PC-3 (cell line): Measurements from ENCODE around the gene KDF1. TPM values are rescaled to one million over a fixed set of nuclear protein-coding genes. Genes with fewer than 3 reads are reported as not detected.

Source experiments
- ATAC-seq: fragments of 200-7000 bp; cut with Tn5 transposase; 2 replicates; pipeline ENCODE4 v1.9.1; 2020; ENCODE audit warnings: mild to moderate bottlenecking, moderate library complexity
- BruUV-seq: library from RNA; stranded (reverse); fragments of 400-500 nt; replicated peaks from 2 replicates; lab custom pipeline; 2021; lab: Mats Ljungman, UMichigan
- CTCF ChIA-PET: fragments of 300-600 bp; sonication (Branson Sonifier 250); formaldehyde crosslinking; loops from one replicate; lab custom pipeline; 2022; ENCODE audit warnings: antibody characterized with exemption; lab: Charles Lee
- POLR2A ChIA-PET: fragments of 300-600 bp; sonication (Branson Sonifier 250); formaldehyde crosslinking; loops from one replicate; lab custom pipeline; 2022; ENCODE audit warnings: antibody characterized with exemption; ENCODE audit not compliant: unreplicated experiment; lab: Charles Lee
- DNase-seq: peaks from one replicate; pipeline ENCODE4 v3.0.0-alpha.2; 2015
- H2AFZ ChIP-seq: fragments of 300-600 bp; sonication (generic); 2 replicates; pipeline ENCODE4 v1.6.0; 2016; ENCODE audit warnings: antibody characterized with exemption, low read length
- H3F3A ChIP-seq: fragments of 300-600 bp; sonication (generic); one replicate; pipeline ENCODE4 v1.6.0; 2017; ENCODE audit warnings: antibody characterized with exemption, low read length, control low read depth, mild to moderate bottlenecking; ENCODE audit not compliant: unreplicated experiment
- H3K27ac ChIP-seq: fragments of 300-600 bp; sonication (generic); 2 replicates; pipeline ENCODE4 v1.5.1; 2016; ENCODE audit warnings: mild to moderate bottlenecking, low read length
- H3K27me3 ChIP-seq: fragments of 300-600 bp; sonication (generic); 2 replicates; pipeline ENCODE4 v1.6.1; 2016; ENCODE audit warnings: low read length, mixed read lengths
- H3K36me3 ChIP-seq: fragments of 300-600 bp; sonication (generic); 2 replicates; pipeline ENCODE4 v1.6.1; 2016; ENCODE audit warnings: low read depth, mixed run types, low read length, mixed read lengths
- H3K4me1 ChIP-seq: fragments of 300-600 bp; sonication (generic); 2 replicates; pipeline ENCODE4 v1.5.1; 2016; ENCODE audit warnings: low read length; ENCODE audit not compliant: insufficient read depth
- H3K4me2 ChIP-seq: fragments of 300-600 bp; sonication (generic); 2 replicates; pipeline ENCODE4 v1.6.0; 2016; ENCODE audit warnings: low read length
- H3K4me3 ChIP-seq: fragments of 300-600 bp; sonication (generic); 2 replicates; pipeline ENCODE4 v1.5.1; 2016; ENCODE audit warnings: mild to moderate bottlenecking, low read length, mixed read lengths
- H3K79me2 ChIP-seq: fragments of 300-600 bp; sonication (generic); 2 replicates; pipeline ENCODE4 v1.6.1; 2017; ENCODE audit warnings: low read length, mixed read lengths
- H3K9ac ChIP-seq: fragments of 300-600 bp; sonication (generic); 2 replicates; pipeline ENCODE4 v1.6.0; 2016; ENCODE audit warnings: mild to moderate bottlenecking, low read length
- H3K9me2 ChIP-seq: fragments of 300-600 bp; sonication (generic); replicated peaks from 2 replicates; pipeline ENCODE4 v1.6.1; 2016; ENCODE audit warnings: mixed run types, low read length, mixed read lengths
- H3K9me3 ChIP-seq: fragments of 300-600 bp; sonication (generic); 2 replicates; pipeline ENCODE4 v1.6.1; 2016; ENCODE audit warnings: low read length, mixed read lengths
- H4K20me1 ChIP-seq: fragments of 300-600 bp; sonication (generic); 2 replicates; pipeline ENCODE4 v1.6.1; 2016; ENCODE audit warnings: low read length, mixed read lengths
- EZH2 ChIP-seq: fragments of 300-600 bp; sonication (generic); IDR thresholded peaks from one replicate; pipeline ENCODE4 v1.6.1; 2017; ENCODE audit warnings: antibody characterized with exemption, mild to moderate bottlenecking, low read length; ENCODE audit not compliant: unreplicated experiment
- EZH2phosphoT487 ChIP-seq: fragments of 300-600 bp; sonication (generic); IDR thresholded peaks from 2 replicates; pipeline ENCODE4 v1.6.1; 2018; ENCODE audit warnings: mild to moderate bottlenecking, antibody characterized with exemption, low read length, borderline replicate concordance
- intact Hi-C: fragments of 100-400 bp; cut with micrococcal nuclease; formaldehyde crosslinking; loops from 2 replicates; pipeline ENCODE4 v1.9.0; 2023
- total RNA-seq: library from RNA; depleted of rRNA; stranded (reverse); fragments of >200 nt; gene quantifications from 2 replicates; pipeline ENCODE4 v1.2.3, GENCODE V29; 2014
- TF ChIP-seq, protein P1 (sequence below): fragments of 300-600 bp; sonication (generic); conservative IDR thresholded peaks from 2 replicates; pipeline ENCODE4 v1.5.1; 2017; ENCODE audit warnings: antibody characterized with exemption, low read depth, mild to moderate bottlenecking, low read length

KDF1 gene
- total RNA-seq, 1 experiment from 2014 or later: 22.9 TPM

DNA sequence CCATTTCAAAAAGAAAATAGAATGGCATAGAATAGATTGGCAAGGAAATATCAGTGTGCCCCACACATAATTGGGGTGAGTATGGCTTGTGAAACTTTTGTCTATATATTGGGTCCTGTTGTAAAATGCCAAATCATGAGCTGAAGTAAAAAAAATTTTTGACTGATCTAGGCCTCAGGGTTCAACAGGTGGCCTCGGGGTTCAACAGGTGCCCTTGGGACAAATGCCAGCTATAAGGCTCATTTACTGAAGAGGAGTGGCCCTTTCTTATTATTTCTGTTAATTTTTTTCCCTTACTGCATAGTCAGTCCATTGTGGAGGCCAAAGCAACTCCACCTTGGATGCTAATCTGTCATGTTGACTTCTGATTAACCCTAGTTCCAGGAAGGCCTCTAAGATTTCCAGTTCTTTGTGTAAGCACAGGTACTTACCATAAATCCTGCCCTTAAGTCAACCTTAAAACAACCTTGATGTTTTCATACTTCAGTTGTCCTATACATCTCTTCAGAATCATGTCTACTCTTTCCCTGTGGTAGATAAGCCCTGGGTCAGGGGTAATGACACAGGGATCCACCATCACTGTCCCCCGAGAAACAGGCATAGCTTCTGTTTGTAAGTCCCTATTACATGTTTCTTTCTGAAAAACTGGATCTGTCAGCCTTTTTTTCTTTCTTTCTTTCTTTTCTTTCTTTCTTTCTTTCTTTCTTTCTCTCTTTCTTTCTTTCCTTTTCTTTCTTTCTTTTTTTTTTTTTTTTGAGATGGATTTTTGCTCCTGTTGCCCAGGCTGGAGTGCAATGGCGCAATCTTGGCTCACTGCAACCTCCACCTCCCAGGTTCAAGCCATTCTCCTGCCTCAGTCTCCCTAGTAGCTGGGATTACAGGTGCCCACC lies 16.6 kb upstream of the KDF1 start:
- H4K20me1 ChIP-seq: no peaks in the 10 kb centered on the region
- no peaks in the 10 kb centered on the region for H3K9me3 ChIP-seq
- H3F3A ChIP-seq: no peaks in the 10 kb centered on the region
- H2AFZ ChIP-seq: no peak overlapping the region
- POLR2A ChIA-PET: no interaction called here
- no peak for TF ChIP-seq EZH2phosphoT487
- no peak for TF ChIP-seq EZH2
- TF ChIP-seq, protein P1, sequence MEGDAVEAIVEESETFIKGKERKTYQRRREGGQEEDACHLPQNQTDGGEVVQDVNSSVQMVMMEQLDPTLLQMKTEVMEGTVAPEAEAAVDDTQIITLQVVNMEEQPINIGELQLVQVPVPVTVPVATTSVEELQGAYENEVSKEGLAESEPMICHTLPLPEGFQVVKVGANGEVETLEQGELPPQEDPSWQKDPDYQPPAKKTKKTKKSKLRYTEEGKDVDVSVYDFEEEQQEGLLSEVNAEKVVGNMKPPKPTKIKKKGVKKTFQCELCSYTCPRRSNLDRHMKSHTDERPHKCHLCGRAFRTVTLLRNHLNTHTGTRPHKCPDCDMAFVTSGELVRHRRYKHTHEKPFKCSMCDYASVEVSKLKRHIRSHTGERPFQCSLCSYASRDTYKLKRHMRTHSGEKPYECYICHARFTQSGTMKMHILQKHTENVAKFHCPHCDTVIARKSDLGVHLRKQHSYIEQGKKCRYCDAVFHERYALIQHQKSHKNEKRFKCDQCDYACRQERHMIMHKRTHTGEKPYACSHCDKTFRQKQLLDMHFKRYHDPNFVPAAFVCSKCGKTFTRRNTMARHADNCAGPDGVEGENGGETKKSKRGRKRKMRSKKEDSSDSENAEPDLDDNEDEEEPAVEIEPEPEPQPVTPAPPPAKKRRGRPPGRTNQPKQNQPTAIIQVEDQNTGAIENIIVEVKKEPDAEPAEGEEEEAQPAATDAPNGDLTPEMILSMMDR: no peak
- CTCF ChIA-PET: no interaction called here
- H3K4me1 ChIP-seq: no peaks in the 10 kb centered on the region
- no peak for ATAC-seq
- no peak overlapping the region for H3K9ac ChIP-seq
- H3K79me2 ChIP-seq: no peaks in the 10 kb centered on the region
- H3K4me3 ChIP-seq: no peak overlapping the region
- no peaks in the 10 kb centered on the region for H3K9me2 ChIP-seq
- no peak for DNase-seq
- no TSS peak for BruUV-seq
- intact Hi-C loops: no loop called here
- H3K27me3 ChIP-seq: no peaks in the 10 kb centered on the region
- no peak overlapping the region for H3K4me2 ChIP-seq
- no peak overlapping the region for H3K27ac ChIP-seq
- no peaks in the 10 kb centered on the region for H3K36me3 ChIP-seq

DNA sequence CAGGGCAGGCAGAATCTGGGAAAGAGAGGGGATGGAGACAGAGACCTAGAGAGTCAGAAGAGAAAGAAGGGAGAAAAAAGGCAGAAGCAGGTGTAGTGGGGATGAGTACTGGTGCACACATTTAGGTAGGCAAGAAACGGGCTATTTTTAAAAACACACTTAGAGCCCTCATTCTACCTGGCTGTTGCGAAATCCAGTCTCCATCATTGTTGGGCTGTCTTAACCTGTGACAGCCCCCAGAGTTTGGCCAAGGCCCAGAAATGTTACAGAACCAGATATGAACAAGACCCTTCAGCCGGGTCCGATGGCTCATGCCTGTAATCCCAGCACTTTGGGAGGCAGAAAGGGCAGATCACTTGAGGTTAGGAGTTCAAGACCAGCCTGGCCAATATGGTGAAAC lies 12.6 kb upstream of the KDF1 start:
- ChIA-PET CTCF (no interaction called here), POLR2A (no interaction called here)
- H3K4me3 ChIP-seq: no peak overlapping the region
- H3K79me2 ChIP-seq: no peaks in the 10 kb centered on the region
- no peak for ATAC-seq
- H3K9me3 ChIP-seq: no peaks in the 10 kb centered on the region
- no peaks in the 10 kb centered on the region for H3K27me3 ChIP-seq
- intact Hi-C loops: no loop called here
- no peaks in the 10 kb centered on the region for H3K36me3 ChIP-seq
- no TSS peak for BruUV-seq
- no peak overlapping the region for H3K27ac ChIP-seq
- no peak overlapping the region for H3K4me2 ChIP-seq
- H3K9me2 ChIP-seq: no peaks in the 10 kb centered on the region
- DNase-seq: no peak
- H4K20me1 ChIP-seq: no peaks in the 10 kb centered on the region
- no peak overlapping the region for H3K9ac ChIP-seq
- no peaks in the 10 kb centered on the region for H3F3A ChIP-seq
- H3K4me1 ChIP-seq: no peaks in the 10 kb centered on the region
- TF ChIP-seq, protein P1: no peak
- TF ChIP-seq EZH2phosphoT487: no peak
- no peak for TF ChIP-seq EZH2
- H2AFZ ChIP-seq: no peak overlapping the region

DNA sequence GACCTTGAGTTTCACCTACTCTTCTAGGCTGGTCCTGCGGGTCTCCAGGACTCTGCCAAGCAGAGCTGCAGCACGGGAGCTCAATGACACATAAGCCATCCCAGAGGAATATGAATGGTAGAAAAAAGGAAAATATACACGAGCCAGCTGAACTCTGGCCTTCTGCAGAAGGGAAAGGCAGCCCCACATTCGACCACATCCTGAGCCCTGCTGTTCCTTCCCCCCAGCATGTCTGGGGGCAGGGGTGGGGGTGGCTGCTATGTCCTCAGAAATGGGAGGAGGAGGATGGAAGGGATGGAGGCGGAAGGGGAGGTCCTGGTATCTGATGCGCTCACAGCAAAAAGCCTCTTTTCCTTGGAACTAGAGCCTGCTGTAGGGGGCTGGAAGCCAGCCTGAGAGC lies 12.1 kb upstream of the KDF1 start:
- no TSS peak for BruUV-seq
- Histone ChIP-seq H3F3A (no peaks in the 10 kb centered on the region), H3K27me3 (no peaks in the 10 kb centered on the region), H3K9me3 (no peaks in the 10 kb centered on the region), H2AFZ (no peak overlapping the region), H3K4me3 (no peak overlapping the region), H3K27ac (no peak overlapping the region), H3K36me3 (no peaks in the 10 kb centered on the region), H3K9ac (no peak overlapping the region), H3K9me2 (no peaks in the 10 kb centered on the region), H3K4me2 (no peak overlapping the region), H3K4me1 (no peaks in the 10 kb centered on the region), H3K79me2 (no peaks in the 10 kb centered on the region), H4K20me1 (no peaks in the 10 kb centered on the region)
- TF ChIP-seq EZH2phosphoT487: no peak
- TF ChIP-seq, protein P1: no peak
- no peak for TF ChIP-seq EZH2
- ChIA-PET CTCF (no interaction called here), POLR2A (no interaction called here)
- intact Hi-C loops: no loop called here
- DNase-seq (no peak), ATAC-seq (no peak)
